Thoracic aorta (tissue), 2 donors: ENCODE results near the gene MGA. TPM values are rescaled to one million over a fixed set of nuclear protein-coding genes. Genes with fewer than 3 reads are reported as not detected.

Source experiments
- ATAC-seq: fragments of 150-250 bp; one replicate; pipeline ENCODE4 v1.8.0; 2017; ENCODE audit warnings: low read depth; ENCODE audit not compliant: insufficient number of reproducible peaks, low FRiP score
- DNase-seq: peaks from one replicate; pipeline ENCODE4 v3.0.0-alpha.2; 2020; ENCODE audit warnings: low spot score
- H3K27ac ChIP-seq, 2 donors: fragments of 200-600 bp; sonication (generic); 1 replicate in 1 of 2; 2 replicates in 1 of 2; pipeline ENCODE4 v1.5.1; 2016; ENCODE audit warnings: mild to moderate bottlenecking in 2 of 2, moderate library complexity in 2 of 2
- H3K27me3 ChIP-seq: fragments of 200-600 bp; sonication (generic); replicated peaks from 2 replicates; pipeline ENCODE4 v1.6.0; 2016; ENCODE audit warnings: mild to moderate bottlenecking; ENCODE audit not compliant: insufficient read depth
- H3K36me3 ChIP-seq: fragments of 200-600 bp; sonication (generic); one replicate; pipeline ENCODE4 v1.5.1; 2016
- H3K4me1 ChIP-seq, 2 donors: fragments of 200-600 bp; sonication (generic); 1 replicate in 1 of 2; 2 replicates in 1 of 2; pipeline versions ENCODE4 v1.5.1 to v1.6.0; 2016; ENCODE audit warnings: low read depth in 2 of 2, mild to moderate bottlenecking in 1 of 2; ENCODE audit not compliant: control insufficient read depth in 1 of 2
- H3K4me3 ChIP-seq: fragments of 200-600 bp; sonication (generic); 2 replicates; pipeline ENCODE4 v1.5.1; 2016; ENCODE audit warnings: mild to moderate bottlenecking
- H3K9me3 ChIP-seq: fragments of 200-600 bp; sonication (generic); 2 replicates; pipeline ENCODE4 v1.5.1; 2016
- total RNA-seq, 2 donors: library from RNA; depleted of rRNA; stranded (reverse); fragments of >200 nt; gene quantifications; one replicate each; pipeline versions ENCODE4 v1.1.0 to v1.2.3, GENCODE V29; 2016
- TF ChIP-seq, protein P1 (sequence below): fragments of 200-600 bp; sonication (generic); IDR thresholded peaks from one replicate; pipeline ENCODE4 v1.5.1; 2019; ENCODE audit warnings: antibody characterized with exemption

The MGA gene
- total RNA-seq, 2 donors from 2014 or later, result 32.5 to 57.2 TPM

DNA sequence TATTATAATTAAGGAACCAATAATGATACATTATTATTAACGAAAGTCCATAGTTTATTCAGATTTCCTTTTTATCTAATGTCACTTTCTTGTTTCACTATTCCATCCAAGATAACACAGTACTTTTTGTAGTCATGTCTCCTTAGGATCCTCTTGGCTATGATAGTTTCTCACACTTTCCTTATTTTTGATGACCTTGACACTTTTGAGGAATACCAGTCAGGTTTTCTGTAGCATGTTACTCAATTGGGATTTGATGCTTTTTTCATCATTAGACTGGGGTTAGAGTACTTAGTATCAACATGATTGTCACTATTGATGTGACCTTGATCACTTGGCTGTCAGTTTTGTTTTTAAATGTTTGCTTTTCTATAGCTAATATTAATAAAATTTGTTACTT, 33.0 kb upstream of the MGA start:
- no peaks in the 10 kb centered on the region for H3K4me1 ChIP-seq
- H3K27ac ChIP-seq, result no peak overlapping the region
- no peak for DNase-seq
- H3K36me3 ChIP-seq, result no peaks in the 10 kb centered on the region
- no peak overlapping the region for H3K4me3 ChIP-seq
- no peaks in the 10 kb centered on the region for H3K27me3 ChIP-seq
- ATAC-seq, result no peak
- no peaks in the 10 kb centered on the region for H3K9me3 ChIP-seq
- TF ChIP-seq, protein P1, sequence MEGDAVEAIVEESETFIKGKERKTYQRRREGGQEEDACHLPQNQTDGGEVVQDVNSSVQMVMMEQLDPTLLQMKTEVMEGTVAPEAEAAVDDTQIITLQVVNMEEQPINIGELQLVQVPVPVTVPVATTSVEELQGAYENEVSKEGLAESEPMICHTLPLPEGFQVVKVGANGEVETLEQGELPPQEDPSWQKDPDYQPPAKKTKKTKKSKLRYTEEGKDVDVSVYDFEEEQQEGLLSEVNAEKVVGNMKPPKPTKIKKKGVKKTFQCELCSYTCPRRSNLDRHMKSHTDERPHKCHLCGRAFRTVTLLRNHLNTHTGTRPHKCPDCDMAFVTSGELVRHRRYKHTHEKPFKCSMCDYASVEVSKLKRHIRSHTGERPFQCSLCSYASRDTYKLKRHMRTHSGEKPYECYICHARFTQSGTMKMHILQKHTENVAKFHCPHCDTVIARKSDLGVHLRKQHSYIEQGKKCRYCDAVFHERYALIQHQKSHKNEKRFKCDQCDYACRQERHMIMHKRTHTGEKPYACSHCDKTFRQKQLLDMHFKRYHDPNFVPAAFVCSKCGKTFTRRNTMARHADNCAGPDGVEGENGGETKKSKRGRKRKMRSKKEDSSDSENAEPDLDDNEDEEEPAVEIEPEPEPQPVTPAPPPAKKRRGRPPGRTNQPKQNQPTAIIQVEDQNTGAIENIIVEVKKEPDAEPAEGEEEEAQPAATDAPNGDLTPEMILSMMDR, result no peak

DNA sequence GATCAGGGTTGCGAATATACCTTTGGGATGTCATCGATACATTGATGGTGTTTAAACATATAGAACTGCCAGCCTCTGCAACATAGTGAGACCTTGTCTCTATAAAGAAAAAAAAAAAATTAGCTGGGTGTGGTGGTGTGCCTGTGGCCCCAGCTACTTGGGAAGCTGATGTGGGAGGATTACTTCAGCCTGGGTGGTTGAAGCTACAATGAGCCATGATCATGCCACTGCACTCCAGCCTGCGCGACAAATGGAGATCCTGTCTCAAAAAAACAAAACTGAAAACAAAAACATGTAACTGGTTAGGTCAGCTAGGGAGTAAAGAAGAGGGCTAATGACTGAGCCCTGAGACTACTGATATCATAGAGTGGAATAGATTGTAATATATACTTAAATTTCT, 30.7 kb upstream of the MGA start:
- Histone ChIP-seq H3K27me3 (no peaks in the 10 kb centered on the region), H3K36me3 (no peaks in the 10 kb centered on the region), H3K9me3 (no peaks in the 10 kb centered on the region), H3K4me3 (no peak overlapping the region), H3K4me1 (no peaks in the 10 kb centered on the region), H3K27ac (no peak overlapping the region)
- TF ChIP-seq, protein P1, result no peak
- ATAC-seq (no peak), DNase-seq (no peak)

DNA sequence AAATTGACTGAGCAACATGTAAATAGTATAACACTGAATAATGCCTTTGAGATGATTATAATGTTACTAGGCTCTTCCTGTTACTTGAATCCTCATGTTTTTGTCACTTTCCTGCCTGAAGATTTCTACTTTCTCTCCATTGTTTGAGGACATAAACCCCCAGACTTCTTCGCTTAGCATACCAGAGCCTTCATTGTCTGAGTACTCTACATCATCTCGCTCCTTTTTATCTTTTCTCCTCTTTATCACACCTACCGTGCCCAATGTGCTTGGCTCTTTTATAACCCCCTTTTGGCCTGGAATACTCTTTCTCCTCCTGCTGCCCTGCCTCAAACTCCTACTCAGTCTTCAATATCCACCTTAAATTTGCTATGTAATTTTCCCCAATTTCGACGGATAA, 30.3 kb upstream of the MGA start:
- Histone ChIP-seq H3K27me3 (no peaks in the 10 kb centered on the region), H3K27ac (no peak overlapping the region), H3K4me3 (no peak overlapping the region), H3K9me3 (no peaks in the 10 kb centered on the region), H3K4me1 (no peaks in the 10 kb centered on the region), H3K36me3 (no peaks in the 10 kb centered on the region)
- no peak for DNase-seq
- TF ChIP-seq, protein P1, result no peak
- no peak for ATAC-seq

DNA sequence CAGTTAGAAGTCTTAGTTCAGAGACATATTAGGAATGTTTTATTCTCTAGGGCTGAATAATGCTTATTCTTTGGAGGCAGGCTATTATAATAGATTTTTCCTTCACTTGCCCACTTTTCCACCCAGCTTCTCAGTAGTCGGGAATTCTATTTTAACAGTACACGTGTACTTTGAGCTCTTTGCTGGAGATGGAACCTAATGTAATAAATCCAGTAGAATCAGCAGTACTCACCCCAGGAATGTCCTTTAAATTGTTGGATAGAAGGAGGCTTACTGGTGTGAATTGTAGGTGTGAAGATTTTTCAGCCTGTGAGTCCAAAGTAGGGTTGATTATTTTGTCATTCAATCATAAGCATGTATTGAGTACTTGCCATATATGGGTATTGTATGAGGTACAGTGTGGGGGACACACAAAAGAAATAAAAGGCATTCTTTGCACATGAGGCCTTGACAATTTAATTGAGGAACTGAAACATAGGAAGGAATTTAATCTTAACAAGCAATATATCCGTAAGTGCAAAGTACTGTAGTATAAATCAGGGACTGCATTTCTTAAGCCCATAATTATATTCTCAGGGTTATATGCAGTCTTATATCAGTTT, 29.5 kb upstream of the MGA start:
- Histone ChIP-seq H3K36me3 (no peaks in the 10 kb centered on the region), H3K4me1 (no peaks in the 10 kb centered on the region), H3K27me3 (no peaks in the 10 kb centered on the region), H3K27ac (no peak overlapping the region), H3K9me3 (no peaks in the 10 kb centered on the region), H3K4me3 (no peak overlapping the region)
- DNase-seq (no peak), ATAC-seq (no peak)
- TF ChIP-seq, protein P1, result no peak

DNA sequence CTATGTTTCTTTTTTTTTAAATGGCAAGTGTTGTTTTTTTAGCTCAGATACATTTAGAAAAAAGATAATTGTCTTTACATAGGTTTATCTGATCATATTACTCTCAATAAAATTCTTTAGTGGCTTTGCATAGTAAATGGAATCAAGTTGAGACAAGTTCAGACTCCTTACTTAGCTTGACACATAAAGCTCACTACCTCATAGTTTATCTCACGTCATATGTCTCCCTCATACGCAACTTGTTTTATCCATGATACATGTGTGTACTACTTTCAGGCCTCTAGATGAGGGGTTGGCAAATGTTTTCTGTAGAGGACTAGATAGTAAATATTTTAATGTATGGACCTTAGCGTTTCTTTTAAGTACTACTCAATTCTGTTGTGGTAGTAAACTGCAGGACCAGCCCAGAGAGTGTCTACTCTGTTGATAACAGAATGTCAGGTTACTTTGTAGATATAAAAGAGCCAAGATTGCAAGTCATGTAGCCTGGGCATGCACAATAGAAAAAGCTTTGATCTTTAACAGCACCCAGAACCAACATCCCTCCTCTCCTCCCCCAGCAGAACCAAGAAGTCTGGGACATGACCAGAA, 28.2 kb upstream of the MGA start:
- no peak for ATAC-seq
- H3K36me3 ChIP-seq, result no peaks in the 10 kb centered on the region
- TF ChIP-seq, protein P1, result no peak
- H3K4me1 ChIP-seq, result no peaks in the 10 kb centered on the region
- H3K27ac ChIP-seq, result no peak overlapping the region
- DNase-seq, result no peak
- no peaks in the 10 kb centered on the region for H3K27me3 ChIP-seq
- no peak overlapping the region for H3K4me3 ChIP-seq
- no peaks in the 10 kb centered on the region for H3K9me3 ChIP-seq
